Mammary epithelial cell (primary cell): Measurements from ENCODE around the gene APOBEC3A.

Experiments used
- CTCF ChIP-seq, 2 donors: IDR thresholded peaks in 1 of 2; conservative IDR thresholded peaks in 1 of 2; 2 replicates each; pipeline ENCODE4 v1.5.1; 2011 to 2012; ENCODE audit warnings: inconsistent platforms in 2 of 2, low read length in 2 of 2, mild to moderate bottlenecking in 2 of 2, control low read depth in 1 of 2, low read depth in 1 of 2; ENCODE audit not compliant: insufficient read depth in 1 of 2; ENCODE audit errors: extremely low read depth in 1 of 2
- EZH2 ChIP-seq: IDR thresholded peaks from 2 replicates; pipeline ENCODE4 v1.6.1; 2012; ENCODE audit warnings: low read length, inconsistent platforms, borderline replicate concordance

- TF ChIP-seq CTCF (conservative IDR thresholded peaks at IDR 0.05 in 1 of 2, IDR thresholded peaks at IDR 0.05 in 1 of 2; ENCODE audit: extremely low read depth in 1 of 2, insufficient read depth in 1 of 2, low read depth in 1 of 2, low read length in 2 of 2) (no peak), EZH2 (no peak)
Observed at GRCh38 chr22:38957808-38958650, 620 bp downstream of the APOBEC3A start.
